ENCODE results near the gene CLUH.

Gene CLUH

GRCh38 chr17:2745317-2746037 lies 33.9 kb upstream of the CLUH start:
- H3K27ac ChIP-seq: no peak overlapping the region
- TF ChIP-seq CTCF (conservative IDR thresholded peaks at IDR 0.05) (no peak), ZFX (IDR thresholded peaks at IDR 0.05) (no peak)

GRCh38 chr17:2737693-2738092 lies 26.1 kb upstream of the CLUH start:
- no peak overlapping the region for H3K27ac ChIP-seq
- TF ChIP-seq ZFX (IDR thresholded peaks at IDR 0.05) (no peak), CTCF (conservative IDR thresholded peaks at IDR 0.05) (no peak)

- TF ChIP-seq ZFX (IDR thresholded peaks at IDR 0.05) (no peak), CTCF (conservative IDR thresholded peaks at IDR 0.05) (no peak)
- no peak overlapping the region for H3K27ac ChIP-seq
Observed at GRCh38 chr17:2736956-2737355, 25.4 kb upstream of the CLUH start.

GRCh38 chr17:2735896-2736295 lies 24.3 kb upstream of the CLUH start:
- H3K27ac ChIP-seq: no peak overlapping the region
- TF ChIP-seq CTCF (conservative IDR thresholded peaks at IDR 0.05): no peak
- no peak for TF ChIP-seq ZFX (IDR thresholded peaks at IDR 0.05)

GRCh38 chr17:2734939-2735338 lies 23.4 kb upstream of the CLUH start:
- H3K27ac ChIP-seq: no peak overlapping the region
- TF ChIP-seq ZFX (IDR thresholded peaks at IDR 0.05) (no peak), CTCF (conservative IDR thresholded peaks at IDR 0.05) (no peak)

- H3K27ac ChIP-seq: no peak overlapping the region
- TF ChIP-seq ZFX (IDR thresholded peaks at IDR 0.05) (no peak), CTCF (conservative IDR thresholded peaks at IDR 0.05) (no peak)
Observed at GRCh38 chr17:2731807-2732206, 20.2 kb upstream of the CLUH start.

- H3K27ac ChIP-seq: no peak overlapping the region
- TF ChIP-seq ZFX (IDR thresholded peaks at IDR 0.05) (no peak), CTCF (conservative IDR thresholded peaks at IDR 0.05) (no peak)
Observed at GRCh38 chr17:2730764-2731353, 19.3 kb upstream of the CLUH start.
